GM03348 (cell line): ENCODE data around the gene MEI1.
A peak's percentile ranks its signal among the peaks of the same experiment; 100 is the strongest.
"Not testable (repeated sequence)": the region's sequence is repeated elsewhere in the genome, so short reads cannot be mapped to it uniquely, and the experiment has no call there.

Source experiments
- DNase-seq: peaks from one replicate; pipeline ENCODE4 v3.0.0; 2012; ENCODE audit warnings: low spot score

The MEI1 gene

GRCh38 chr22:41821471-41822316 lies 122.4 kb downstream of the MEI1 start:
- no peak for DNase-seq

- peak; percentile 57 for DNase-seq
Measured at GRCh38 chr22:41822317-41823057, 123.2 kb downstream of the MEI1 start.

- DNase-seq: no peak
Measured at GRCh38 chr22:41823797-41824196, 124.5 kb downstream of the MEI1 start.

- peak; percentile 60 for DNase-seq
Measured at GRCh38 chr22:41825376-41825775, 126.1 kb downstream of the MEI1 start.

GRCh38 chr22:41826021-41826420 lies 126.7 kb downstream of the MEI1 start:
- DNase-seq: no peak

- DNase-seq: no peak
Measured at GRCh38 chr22:41826430-41827383, 127.4 kb downstream of the MEI1 start.

- DNase-seq: no peak
Measured at GRCh38 chr22:41827671-41828070, 128.4 kb downstream of the MEI1 start.

- no peak for DNase-seq
Measured at GRCh38 chr22:41828516-41828915, 129.2 kb downstream of the MEI1 start.

GRCh38 chr22:41830174-41830573 lies 130.9 kb downstream of the MEI1 start:
- no peak for DNase-seq

GRCh38 chr22:41831383-41831782 lies 132.1 kb downstream of the MEI1 start:
- DNase-seq: no peak

- peak; percentile 29 for DNase-seq
Measured at GRCh38 chr22:41831828-41832552, 132.7 kb downstream of the MEI1 start.

- peak; percentile 99 for DNase-seq
Measured at GRCh38 chr22:41832553-41833368, 133.5 kb downstream of the MEI1 start, which contains the start of gene SREBF2. TSS of gene SREBF2 (plus strand) at chr22:41833105. CDS start at chr22:41833271, 166 bp downstream.

GRCh38 chr22:41833369-41834004 lies 134.2 kb downstream of the MEI1 start:
- peak; percentile 58 for DNase-seq

- no peak for DNase-seq
Measured at GRCh38 chr22:41834005-41834944, 135.0 kb downstream of the MEI1 start.

- DNase-seq: not testable (repeated sequence)
Measured at GRCh38 chr22:41835462-41835861, 136.2 kb downstream of the MEI1 start.

- DNase-seq: no peak
Measured at GRCh38 chr22:41836551-41836950, 137.2 kb downstream of the MEI1 start.

GRCh38 chr22:41838842-41839618 lies 139.7 kb downstream of the MEI1 start:
- no peak for DNase-seq

GRCh38 chr22:41840216-41840615 lies 140.9 kb downstream of the MEI1 start:
- DNase-seq: no peak
